Right lobe of liver (tissue), 6 donors: ENCODE measurements around the gene PPM1L. TPM values are rescaled to one million over a fixed set of nuclear protein-coding genes. Genes with fewer than 3 reads are reported as not detected.

ENCODE experiments used
- ATAC-seq, 4 donors: fragments of 200-7000 bp; cut with Tn5 transposase; one replicate each; pipeline ENCODE4 v1.9.1; 2020; ENCODE audit warnings: mild to moderate bottlenecking in 4 of 4, moderate library complexity in 4 of 4
- DNase-seq, 3 donors: peaks; one replicate each; pipeline ENCODE4 v3.0.0-alpha.2; 2020
- H3K27ac ChIP-seq, 3 donors: fragments of 200-600 bp; one replicate each; pipeline ENCODE4 v1.8.0; 2022
- H3K27me3 ChIP-seq, 2 donors: fragments of 200-600 bp; one replicate each; pipeline ENCODE4 v1.8.0; 2022
- H3K36me3 ChIP-seq, 4 donors: fragments of 200-600 bp; sonication (generic) in 1 of 4; one replicate each; pipeline versions ENCODE4 v1.5.1 to v1.8.0; 2017 to 2022; ENCODE audit warnings: control low read depth in 1 of 4
- H3K4me1 ChIP-seq, 4 donors: fragments of 200-600 bp; sonication (generic) in 1 of 4; one replicate each; pipeline versions ENCODE4 v1.5.1 to v1.8.0; 2017 to 2022; ENCODE audit warnings: control low read depth in 1 of 4
- H3K4me3 ChIP-seq, 3 donors: fragments of 200-600 bp; one replicate each; pipeline ENCODE4 v1.8.0; 2022
- H3K9me3 ChIP-seq, 4 donors: fragments of 200-600 bp; sonication (generic) in 1 of 4; one replicate each; pipeline versions ENCODE4 v1.5.1 to v1.8.0; 2017 to 2022; ENCODE audit warnings: control low read depth in 1 of 4
- POLR2A ChIP-seq: fragments of 450-650 bp; IDR thresholded peaks from one replicate; pipeline ENCODE4 v1.6.1; 2017; ENCODE audit warnings: antibody characterized with exemption, mild to moderate bottlenecking
- whole genome bisulfite sequencing: methylation state at CpG from one replicate; pipeline ENCODE4 v1.1.6; 2018; ENCODE audit warnings: low coverage, low lambda C conversion rate; ENCODE audit not compliant: insufficient coverage; ENCODE audit errors: missing lambda C conversion rate; 5-methylcytosine and 5-hydroxymethylcytosine counted together
- intact Hi-C, 2 donors: fragments of 100-400 bp; cut with DNase I; formaldehyde crosslinking; loops; one replicate each; pipeline versions ENCODE4 v1.11.2 to v1.14.1; 2022
- total RNA-seq, 6 experiments: library from RNA; depleted of rRNA in 2 of 6; stranded (reverse); fragments of >200 nt in 2 of 6; fragmentation: NEBNext Ultra II Directional in 3 of 6; extraction: Animal tissue kit (Norgen Biotek cat#: 25700) in 3 of 6; gene quantifications; one replicate each; pipeline versions ENCODE4 v1.1.0 to v1.2.4, GENCODE V29; 2016 to 2023
- TF ChIP-seq, protein P1 (sequence below), 4 donors: fragments of 200-600 bp in 3 of 4; fragments of 450-650 bp in 1 of 4; IDR thresholded peaks; one replicate each; pipeline versions ENCODE4 v1.5.1 to v1.8.0; 2016 to 2022; ENCODE audit warnings: antibody characterized with exemption in 4 of 4, mild to moderate bottlenecking in 2 of 4
- donor health status: DM: no; HTN: yes; CAD: no.
- donor health status: DM: no; HTN: no; CAD: no.
- donor health status: DM: no; HTN: no; CAD: no.
- donor health status: DM: no; HTN: yes; CAD: no.
- donor health status: DM: no; HTN: yes; CAD: no.

The PPM1L gene
- total RNA-seq, 6 experiments from 2014 or later: 6.9 to 25.4 (median 14.7) TPM

DNA sequence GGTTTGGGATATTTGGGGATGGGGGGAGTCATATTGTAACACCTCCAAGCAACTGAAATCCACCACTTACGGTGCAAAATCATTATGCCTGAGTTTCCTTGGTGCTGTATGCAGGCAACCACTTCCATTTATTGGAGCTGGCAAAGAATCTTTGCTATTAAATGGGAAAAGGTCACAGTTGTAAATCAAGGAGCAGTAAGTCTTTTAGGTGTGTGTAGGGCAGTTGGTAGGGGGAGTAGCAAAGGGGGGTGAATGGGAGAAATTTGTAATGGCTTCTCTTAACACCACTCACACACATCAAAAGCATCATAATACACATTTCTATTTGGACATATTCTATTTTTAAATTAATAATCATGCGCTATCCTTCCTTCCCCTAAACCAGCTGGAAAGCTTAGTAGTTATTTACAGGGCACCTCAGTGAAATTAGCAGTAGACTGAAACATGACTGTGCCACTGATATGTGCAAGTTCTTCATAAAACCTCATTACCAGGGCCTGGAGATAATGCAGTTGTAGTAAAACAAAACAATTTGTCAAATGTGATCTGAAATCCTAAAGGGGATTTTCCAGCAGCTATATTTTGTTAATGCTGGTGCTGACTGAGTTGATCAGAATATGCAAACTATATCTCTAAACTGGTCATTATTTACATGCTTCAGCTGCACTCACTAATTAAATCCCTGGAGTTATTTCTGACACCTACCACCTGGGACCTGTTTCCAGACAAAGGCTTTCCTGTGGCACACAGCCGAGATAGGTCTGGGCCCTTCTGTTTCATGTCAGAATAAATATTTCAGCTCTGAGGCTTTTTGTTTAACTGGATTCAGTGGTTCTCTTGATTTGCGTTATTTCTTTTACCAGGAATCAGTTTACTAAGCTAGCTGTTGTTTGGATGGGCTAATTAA, 259.1 kb downstream of the PPM1L start:
- Histone ChIP-seq H3K9me3 (no peaks in the 10 kb centered on the region), H3K27me3 (no peaks in the 10 kb centered on the region), H3K4me1 (no peaks in the 10 kb centered on the region), H3K36me3 (no peaks in the 10 kb centered on the region), H3K4me3 (no peak overlapping the region), H3K27ac (no peak overlapping the region)
- intact Hi-C loops: no loop called here
- TF ChIP-seq POLR2A: no peak
- TF ChIP-seq, protein P1, sequence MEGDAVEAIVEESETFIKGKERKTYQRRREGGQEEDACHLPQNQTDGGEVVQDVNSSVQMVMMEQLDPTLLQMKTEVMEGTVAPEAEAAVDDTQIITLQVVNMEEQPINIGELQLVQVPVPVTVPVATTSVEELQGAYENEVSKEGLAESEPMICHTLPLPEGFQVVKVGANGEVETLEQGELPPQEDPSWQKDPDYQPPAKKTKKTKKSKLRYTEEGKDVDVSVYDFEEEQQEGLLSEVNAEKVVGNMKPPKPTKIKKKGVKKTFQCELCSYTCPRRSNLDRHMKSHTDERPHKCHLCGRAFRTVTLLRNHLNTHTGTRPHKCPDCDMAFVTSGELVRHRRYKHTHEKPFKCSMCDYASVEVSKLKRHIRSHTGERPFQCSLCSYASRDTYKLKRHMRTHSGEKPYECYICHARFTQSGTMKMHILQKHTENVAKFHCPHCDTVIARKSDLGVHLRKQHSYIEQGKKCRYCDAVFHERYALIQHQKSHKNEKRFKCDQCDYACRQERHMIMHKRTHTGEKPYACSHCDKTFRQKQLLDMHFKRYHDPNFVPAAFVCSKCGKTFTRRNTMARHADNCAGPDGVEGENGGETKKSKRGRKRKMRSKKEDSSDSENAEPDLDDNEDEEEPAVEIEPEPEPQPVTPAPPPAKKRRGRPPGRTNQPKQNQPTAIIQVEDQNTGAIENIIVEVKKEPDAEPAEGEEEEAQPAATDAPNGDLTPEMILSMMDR (IDR thresholded peaks at IDR 0.05): no peak
- no peak for DNase-seq
- 83% methylated on average over 4 of the region's 4 CpGs for WGBS
- no peak for ATAC-seq

DNA sequence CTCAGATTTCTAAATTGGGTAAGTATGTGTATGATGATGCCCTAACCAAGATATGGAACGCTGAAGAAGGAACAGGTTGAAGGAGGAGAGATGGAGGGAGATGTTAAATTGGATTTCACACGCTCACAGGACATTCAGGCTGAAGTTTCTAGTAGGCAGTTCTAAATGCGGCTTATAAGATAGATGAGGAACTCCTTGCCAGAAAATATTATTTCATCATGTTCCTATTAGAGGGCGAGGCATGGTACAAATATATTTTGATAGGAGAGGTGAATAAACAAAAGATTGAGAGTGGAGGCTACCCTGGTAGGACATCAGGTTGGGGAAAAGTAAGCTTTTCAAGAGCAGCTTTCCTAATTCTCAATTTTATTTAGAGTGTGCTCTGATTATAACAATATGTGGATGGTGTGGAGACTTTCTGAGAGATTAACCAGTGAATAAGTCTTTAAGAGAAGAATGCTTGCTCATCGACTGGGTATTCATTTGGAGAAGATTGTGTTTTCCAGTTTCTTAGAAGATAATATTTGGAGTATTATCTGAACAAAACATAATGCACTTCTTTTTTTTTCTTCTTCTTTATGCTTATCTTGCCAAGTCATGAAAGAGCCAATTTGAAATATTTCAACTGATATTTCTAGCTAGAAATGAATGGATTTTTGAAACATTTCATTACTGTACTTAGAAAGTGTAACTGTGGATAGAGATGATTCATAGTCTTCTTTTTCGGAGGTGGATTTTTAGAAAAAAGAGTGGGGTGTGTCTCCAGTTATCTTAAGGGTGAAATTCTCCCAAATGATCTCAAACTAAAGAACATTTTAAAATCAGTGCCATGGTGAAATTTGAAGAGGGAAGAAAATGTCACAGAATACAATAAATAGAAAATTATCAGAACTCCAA, 260.6 kb downstream of the PPM1L start:
- H3K27me3 ChIP-seq: no peaks in the 10 kb centered on the region
- H3K36me3 ChIP-seq: no peaks in the 10 kb centered on the region
- intact Hi-C loops: no loop called here
- TF ChIP-seq, protein P1 (IDR thresholded peaks at IDR 0.05): no peak
- no peak for TF ChIP-seq POLR2A
- no peaks in the 10 kb centered on the region for H3K4me1 ChIP-seq
- ATAC-seq (no peak), DNase-seq (no peak)
- no peak overlapping the region for H3K27ac ChIP-seq
- H3K9me3 ChIP-seq: no peaks in the 10 kb centered on the region
- no peak overlapping the region for H3K4me3 ChIP-seq
- 66% methylated on average over 6 of the region's 6 CpGs for WGBS

DNA sequence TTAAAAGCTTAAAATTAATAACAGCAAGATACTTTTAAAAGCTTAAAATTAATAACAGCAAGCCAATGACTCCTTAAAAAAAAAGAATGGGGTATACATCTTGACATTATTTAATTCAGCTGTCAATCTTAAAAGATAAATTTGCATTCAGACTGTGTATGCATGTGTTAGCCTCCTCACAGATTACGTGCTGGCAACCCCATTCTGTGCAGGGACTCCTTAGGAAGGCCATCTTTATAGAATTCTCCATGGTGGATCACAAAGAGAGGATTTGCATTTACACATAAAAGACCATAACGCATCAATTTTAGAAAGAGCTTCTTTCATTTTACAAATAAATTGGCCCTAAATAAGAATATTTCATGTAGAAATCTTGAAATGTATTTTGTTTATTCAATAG, 261.9 kb downstream of the PPM1L start:
- DNase-seq (no peak), ATAC-seq (no peak)
- WGBS: 90% methylated on average over 2 of the region's 2 CpGs
- intact Hi-C loops: no loop called here
- H3K4me1 ChIP-seq: no peaks in the 10 kb centered on the region
- H3K9me3 ChIP-seq: peaks cover 0 to 2% (median 0%) of the 10 kb centered on the region in 4 donors
- no peaks in the 10 kb centered on the region for H3K36me3 ChIP-seq
- no peak overlapping the region for H3K27ac ChIP-seq
- no peaks in the 10 kb centered on the region for H3K27me3 ChIP-seq
- no peak for TF ChIP-seq POLR2A
- TF ChIP-seq, protein P1 (IDR thresholded peaks at IDR 0.05): no peak
- H3K4me3 ChIP-seq: no peak overlapping the region

DNA sequence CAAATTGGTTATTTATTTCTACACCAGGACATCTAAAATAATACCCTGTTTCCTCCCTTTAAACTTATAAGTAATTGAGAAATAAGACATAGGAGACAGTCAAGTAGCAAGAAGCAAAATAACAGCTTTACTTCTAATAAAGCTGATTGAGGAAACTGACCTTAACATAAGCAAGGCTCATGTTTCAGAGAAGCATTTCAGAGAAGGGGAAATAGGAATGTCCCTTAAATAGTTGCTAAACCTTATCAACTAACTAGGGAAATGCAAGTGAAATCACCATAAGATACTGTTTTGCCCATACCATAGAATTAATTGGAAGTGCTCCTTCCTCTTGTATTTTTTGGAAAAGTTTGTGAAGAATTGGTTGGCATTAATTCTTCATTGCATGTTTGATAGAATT, 264.2 kb downstream of the PPM1L start:
- Histone ChIP-seq H3K4me3 (no peak overlapping the region), H3K4me1 (no peaks in the 10 kb centered on the region), H3K36me3 (no peaks in the 10 kb centered on the region), H3K27ac (no peak overlapping the region), H3K9me3 (peaks cover 0 to 6% (median 1%) of the 10 kb centered on the region in 4 donors), H3K27me3 (no peaks in the 10 kb centered on the region)
- ATAC-seq (no peak), DNase-seq (no peak)
- intact Hi-C loops: no loop called here
- TF ChIP-seq, protein P1 (IDR thresholded peaks at IDR 0.05): no peak
- TF ChIP-seq POLR2A: no peak
